Sciatic nerve (tissue), 2 donors: Measurements from ENCODE around the gene FARS2. TPM values are rescaled to one million over a fixed set of nuclear protein-coding genes. Genes with fewer than 3 reads are reported as not detected.

Experiments
- ATAC-seq: fragments of 200-7000 bp; cut with Tn5 transposase; one replicate; pipeline ENCODE4 v1.9.1; 2020; ENCODE audit warnings: mild to moderate bottlenecking, moderate library complexity
- DNase-seq: peaks from one replicate; pipeline ENCODE4 v3.0.0-alpha.2; 2020; ENCODE audit warnings: low spot score
- intact Hi-C: fragments of 100-400 bp; cut with DNase I; formaldehyde crosslinking; loops from one replicate; pipeline ENCODE4 v1.14.2; 2022
- total RNA-seq: library from RNA; stranded (reverse); fragmentation: NEBNext Ultra II Directional; extraction: Animal tissue kit (Norgen Biotek cat#: 25700); gene quantifications from one replicate; pipeline ENCODE4 v1.2.1, GENCODE V29; 2021
- donor health status: DM: no; HTN: no; CAD: no.
- donor health status: DM: no; HTN: no; CAD: no.

Gene FARS2
- total RNA-seq, 1 donor from 2014 or later = 17.8 TPM

DNA sequence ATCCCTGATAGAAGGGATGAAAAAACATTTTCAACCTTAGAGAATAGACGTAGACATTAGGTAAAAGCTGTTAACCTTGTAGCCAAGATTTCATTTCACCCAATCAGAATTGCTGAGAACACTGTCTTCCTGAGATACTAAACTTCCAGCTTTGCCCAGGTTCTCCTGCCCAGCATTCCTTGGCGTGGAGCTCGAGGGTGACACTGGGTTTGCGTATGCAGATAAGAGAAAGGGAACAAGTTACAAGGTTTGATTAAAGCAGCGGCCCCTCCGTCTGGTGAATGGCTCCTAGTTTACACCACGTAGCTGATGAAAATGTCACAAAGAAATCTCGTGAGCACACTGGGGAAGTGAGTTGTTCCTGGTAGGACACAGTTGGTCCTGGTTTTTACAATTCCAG is 247.8 kb downstream of the FARS2 start:
- no peak for DNase-seq
- ATAC-seq = no peak
- intact Hi-C loops = no loop called here

- intact Hi-C loops = no loop called here
- ATAC-seq (no peak), DNase-seq (no peak)
These were observed 249.2 kb downstream of the FARS2 start for GRCh38 chr6:5510331-5511133.

- no peak for ATAC-seq
These were observed 250.6 kb downstream of the FARS2 start for GRCh38 chr6:5511954-5512353.

DNA sequence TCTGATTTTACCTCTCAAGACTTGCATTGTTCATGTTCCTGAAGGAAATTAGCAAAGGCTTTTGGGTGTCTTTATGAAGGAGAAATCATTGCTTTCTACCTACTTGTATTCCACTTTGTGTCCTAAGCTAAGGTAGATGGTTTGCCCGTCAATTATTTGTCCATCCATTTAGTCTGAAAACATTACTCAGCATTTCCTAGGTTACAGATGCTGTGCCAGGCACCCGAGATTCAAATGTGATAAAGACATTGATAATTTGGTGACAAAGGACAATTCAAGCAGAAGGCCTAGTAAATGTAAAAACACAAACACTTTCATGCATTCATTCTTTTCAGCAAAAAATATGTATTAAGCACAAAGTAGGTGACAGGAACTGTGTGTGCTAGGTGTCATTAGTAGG is 251.1 kb downstream of the FARS2 start:
- no peak for ATAC-seq

More at GRCh38 chr6:5511954-5512353, 250.6 kb downstream of the FARS2 start:
- intact Hi-C loops = no loop called here
- DNase-seq = no peak

GRCh38 chr6:5513408-5513807 is 252.1 kb downstream of the FARS2 start:
- intact Hi-C loops = no loop called here
- no peak for DNase-seq
- ATAC-seq = no peak

More for the DNA sequence above, 251.1 kb downstream of the FARS2 start:
- intact Hi-C loops = no loop called here
- DNase-seq = no peak

- ATAC-seq (no peak), DNase-seq (no peak)
- intact Hi-C loops = no loop called here
These were observed 253.0 kb downstream of the FARS2 start for GRCh38 chr6:5514353-5514752.

DNA sequence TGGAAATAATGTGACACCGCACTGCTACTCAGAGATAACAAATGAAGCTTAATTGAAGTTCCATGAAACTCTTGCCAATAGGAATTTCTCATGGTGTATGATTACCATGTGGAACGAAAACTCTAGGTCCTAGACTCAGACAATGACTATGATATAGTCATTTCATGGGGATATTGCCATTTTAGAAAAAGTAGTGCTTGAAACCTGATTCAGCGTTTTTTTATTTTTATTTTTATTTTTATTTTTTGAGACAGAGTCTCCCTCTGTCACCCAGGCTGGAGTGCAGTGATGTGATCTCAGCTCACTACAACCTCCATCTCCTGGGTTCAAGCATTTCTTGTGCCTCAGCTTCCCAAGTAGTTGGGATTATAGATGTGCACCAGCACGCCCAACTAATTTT is 253.9 kb downstream of the FARS2 start:
- intact Hi-C loops = no loop called here
- ATAC-seq = no peak
- no peak for DNase-seq

DNA sequence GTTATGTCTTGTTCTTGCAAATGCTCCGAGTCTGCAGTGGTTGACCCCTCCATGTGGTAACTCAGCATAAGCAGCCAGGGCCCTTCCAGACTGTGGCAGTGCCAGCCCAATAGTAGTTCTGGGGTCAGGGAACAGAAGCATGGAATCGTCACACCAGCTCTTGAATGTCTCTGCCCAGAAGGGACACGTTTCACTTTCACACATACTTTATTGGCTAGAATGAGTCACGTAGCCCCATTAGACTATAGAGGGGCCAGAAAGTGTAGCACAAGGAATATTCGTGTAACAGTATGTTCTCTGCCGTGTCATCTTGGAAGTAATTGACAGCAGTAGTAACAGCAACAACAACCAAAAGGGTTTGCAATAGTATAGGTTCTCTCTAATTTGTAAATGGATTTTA is 254.7 kb downstream of the FARS2 start:
- intact Hi-C loops = no loop called here
- DNase-seq (no peak), ATAC-seq (no peak)

- DNase-seq (no peak), ATAC-seq (no peak)
- intact Hi-C loops = no loop called here
These were observed 256.5 kb downstream of the FARS2 start for GRCh38 chr6:5517796-5518195.

- no peak for ATAC-seq
These were observed 257.7 kb downstream of the FARS2 start for GRCh38 chr6:5518936-5519491.

DNA sequence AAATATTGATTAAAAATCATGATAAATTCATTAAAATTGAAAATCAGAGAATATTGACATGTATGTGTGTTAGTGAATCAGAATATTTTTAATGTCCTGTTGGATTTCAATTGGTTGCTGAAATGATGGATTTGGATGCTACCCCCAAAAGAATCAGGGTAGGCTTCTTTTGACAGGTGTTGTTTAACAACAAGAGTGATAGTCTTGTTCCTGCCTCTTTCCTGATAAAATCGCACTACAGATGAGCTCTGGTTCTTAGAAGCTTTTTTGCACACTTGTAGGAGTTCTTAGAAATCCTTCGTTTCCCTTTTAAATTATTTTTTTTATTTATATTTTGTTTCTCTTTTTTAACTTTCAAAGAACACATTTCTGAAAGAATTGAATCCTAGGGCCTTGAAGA is 259.5 kb downstream of the FARS2 start:
- DNase-seq = no peak
- intact Hi-C loops = no loop called here

More at GRCh38 chr6:5518936-5519491, 257.7 kb downstream of the FARS2 start:
- DNase-seq = no peak
- intact Hi-C loops = no loop called here

GRCh38 chr6:5521322-5521721 is 260.0 kb downstream of the FARS2 start:
- no peak for ATAC-seq
- intact Hi-C loops = no loop called here
- no peak for DNase-seq

More for the DNA sequence above, 259.5 kb downstream of the FARS2 start:
- ATAC-seq = no peak

- no peak for DNase-seq
- intact Hi-C loops = no loop called here
- no peak for ATAC-seq
These were observed 260.8 kb downstream of the FARS2 start for GRCh38 chr6:5522147-5522546.

GRCh38 chr6:5524110-5524509 is 262.8 kb downstream of the FARS2 start:
- ATAC-seq (no peak), DNase-seq (no peak)
- intact Hi-C loops = no loop called here

DNA sequence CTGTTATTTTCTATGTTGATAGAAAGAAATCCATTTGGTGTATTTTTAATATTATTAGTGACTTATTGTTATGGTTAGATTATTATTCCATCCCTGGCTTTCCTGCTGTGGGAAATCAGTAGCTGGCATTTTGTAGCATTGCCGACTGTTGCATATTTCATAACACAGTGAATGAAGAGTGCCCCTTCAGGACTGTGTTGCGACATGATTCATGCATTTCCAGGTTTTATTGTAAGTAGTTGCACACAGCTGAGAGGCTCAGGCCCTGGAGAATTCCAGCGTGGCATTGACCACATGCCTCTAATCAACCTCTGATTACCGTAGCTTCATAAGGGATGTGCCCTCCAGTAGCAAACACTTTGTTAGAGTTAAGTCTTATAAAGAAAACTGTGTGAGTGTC is 263.9 kb downstream of the FARS2 start:
- DNase-seq (no peak), ATAC-seq (peak; percentile 55)
- intact Hi-C loops = no loop called here

GRCh38 chr6:5529015-5529414 is 267.7 kb downstream of the FARS2 start:
- DNase-seq (no peak), ATAC-seq (no peak)
- intact Hi-C loops = no loop called here

DNA sequence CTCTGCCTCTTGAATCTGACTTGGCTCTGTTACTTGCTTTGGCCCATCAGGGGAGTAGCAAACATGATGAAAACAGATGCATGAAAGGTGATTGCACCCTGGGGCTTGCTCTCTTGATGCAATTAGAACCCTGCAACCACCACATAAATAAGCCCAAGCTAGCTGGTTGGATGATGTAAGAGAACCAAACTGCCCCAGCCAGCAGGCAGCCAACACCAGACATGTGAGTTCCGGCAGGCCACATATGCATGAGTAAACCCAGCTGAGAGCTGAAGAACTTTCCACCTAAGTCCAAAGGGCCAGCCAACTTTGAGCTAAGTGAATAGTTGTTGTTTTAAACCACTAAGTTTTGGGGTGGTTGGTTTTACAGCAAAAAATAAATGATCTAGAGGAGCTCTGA is 268.4 kb downstream of the FARS2 start:
- intact Hi-C loops = no loop called here

GRCh38 chr6:5531161-5531560 is 269.8 kb downstream of the FARS2 start:
- DNase-seq (no peak), ATAC-seq (no peak)
- intact Hi-C loops = no loop called here

More for the DNA sequence above, 268.4 kb downstream of the FARS2 start:
- DNase-seq (no peak), ATAC-seq (no peak)

DNA sequence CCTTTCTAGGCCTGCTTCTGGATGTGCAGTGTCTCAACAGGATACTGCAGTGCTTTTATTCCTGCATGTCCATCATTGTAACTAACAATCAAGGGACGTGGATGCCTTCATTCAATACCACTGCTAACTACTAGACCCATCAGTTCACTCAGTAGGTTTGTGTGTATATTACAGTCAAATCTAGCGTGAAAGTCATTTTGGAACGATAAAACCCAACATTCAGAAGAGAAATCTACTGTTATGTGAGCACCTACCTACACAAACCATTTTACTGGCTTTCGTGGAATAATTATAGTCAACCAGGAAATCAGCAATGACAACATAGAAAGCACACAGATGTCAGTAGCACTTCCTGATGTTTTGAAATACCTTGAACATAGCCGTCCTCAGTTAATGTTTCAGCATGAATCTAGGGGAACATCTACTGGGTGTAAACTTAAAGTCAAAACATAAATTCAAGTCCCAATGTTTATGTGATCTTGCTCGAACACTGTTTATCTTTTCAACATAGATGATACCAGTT is 270.6 kb downstream of the FARS2 start:
- intact Hi-C loops = no loop called here
- ATAC-seq = no peak

DNA sequence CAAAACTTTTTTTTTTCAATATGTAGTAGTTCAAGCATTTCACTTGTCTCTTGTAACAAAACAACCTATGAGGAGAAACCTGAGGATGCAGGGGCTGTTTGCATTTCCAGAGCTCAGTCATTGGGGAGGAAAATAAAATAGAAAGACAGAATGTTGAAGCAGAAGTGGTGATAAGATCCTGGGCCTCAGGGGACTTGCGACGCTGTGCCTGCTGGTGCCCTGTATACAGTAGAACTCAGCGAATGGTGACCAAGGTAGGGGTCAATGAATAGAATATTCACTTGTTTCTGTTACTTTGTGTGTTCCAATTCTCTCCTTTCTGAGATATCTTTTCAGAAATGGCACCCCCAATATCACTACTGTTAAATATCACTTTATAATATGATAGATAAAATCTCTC is 271.6 kb downstream of the FARS2 start:
- intact Hi-C loops = no loop called here
- ATAC-seq (no peak), DNase-seq (no peak)

More for the DNA sequence above, 270.6 kb downstream of the FARS2 start:
- no peak for DNase-seq
